Measurements from ENCODE around the gene LARP4.
"Not testable (repeated sequence)": the region's sequence is repeated elsewhere in the genome, so short reads cannot be mapped to it uniquely, and the experiment has no call there.

The LARP4 gene

DNA sequence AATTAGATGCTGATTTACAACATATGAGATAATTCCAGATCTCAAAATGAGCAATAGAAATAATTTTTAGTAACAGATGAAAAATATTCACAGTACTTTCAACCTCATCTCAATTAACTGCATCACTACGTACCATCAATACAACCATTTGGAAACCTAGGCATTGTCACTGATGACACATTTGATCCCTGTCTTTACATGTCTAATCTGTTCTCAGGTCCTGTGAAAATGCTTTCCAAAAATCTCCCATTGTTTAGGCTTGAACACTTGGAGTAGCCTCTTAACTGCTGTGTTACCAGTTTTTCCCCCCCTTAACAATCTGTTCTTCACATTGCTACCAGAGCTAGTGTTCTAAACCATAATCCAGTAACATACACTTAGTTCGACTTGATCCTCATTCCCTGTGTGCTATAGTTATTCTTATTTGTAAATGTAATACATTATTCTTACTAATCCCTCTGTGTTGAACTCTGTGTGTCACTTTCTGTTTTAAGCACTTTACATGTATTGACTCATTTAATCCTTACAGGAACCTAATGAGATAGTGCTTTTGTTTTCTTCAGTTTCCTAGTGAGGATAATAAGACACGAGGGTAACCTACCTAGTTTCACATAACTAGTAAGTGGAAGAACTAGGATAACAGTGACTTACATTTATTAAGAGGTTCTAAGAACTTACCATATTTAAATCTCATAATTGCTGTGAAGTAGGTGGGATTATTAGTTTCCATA is 41.7 kb downstream of the LARP4 start:
- Histone ChIP-seq H3K27me3 (ENCODE audit: control insufficient read depth, insufficient read depth, low read length) (no peaks in the 10 kb centered on the region), H3K4me3 (ENCODE audit: low read length) (no peak overlapping the region), H3K36me3 (ENCODE audit: insufficient read depth, low read length) (peaks cover 71% of the 10 kb centered on the region), H3K4me2 (ENCODE audit: low read length) (no peak overlapping the region), H3K9ac (ENCODE audit: low read depth, low read length) (no peak overlapping the region), H3K9me3 (replicated peaks; ENCODE audit: low read length) (no peaks in the 10 kb centered on the region), H3K4me1 (ENCODE audit: control insufficient read depth, insufficient read depth, low read length) (no peaks in the 10 kb centered on the region)

DNA sequence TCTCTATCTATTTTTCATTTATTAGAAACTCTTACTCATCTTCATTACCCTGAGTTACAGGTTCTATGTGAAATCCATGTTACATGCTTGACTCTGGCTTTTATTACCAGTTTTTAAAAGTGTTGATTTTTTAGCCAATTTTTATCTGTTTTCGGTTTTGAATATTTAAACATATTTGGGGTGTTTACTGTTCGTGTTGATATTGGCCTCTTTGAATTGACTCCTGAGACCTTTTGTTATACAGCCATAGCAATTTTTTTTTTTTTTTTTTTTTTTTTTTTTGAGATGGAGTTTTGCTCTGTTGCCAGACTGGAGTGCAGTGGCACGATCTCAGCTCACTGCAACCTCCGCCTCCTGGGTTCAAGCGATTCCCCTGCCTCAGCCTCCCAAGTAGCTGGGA is 49.0 kb downstream of the LARP4 start:
- H3K9ac ChIP-seq (ENCODE audit: low read depth, low read length): not testable (repeated sequence)

DNA sequence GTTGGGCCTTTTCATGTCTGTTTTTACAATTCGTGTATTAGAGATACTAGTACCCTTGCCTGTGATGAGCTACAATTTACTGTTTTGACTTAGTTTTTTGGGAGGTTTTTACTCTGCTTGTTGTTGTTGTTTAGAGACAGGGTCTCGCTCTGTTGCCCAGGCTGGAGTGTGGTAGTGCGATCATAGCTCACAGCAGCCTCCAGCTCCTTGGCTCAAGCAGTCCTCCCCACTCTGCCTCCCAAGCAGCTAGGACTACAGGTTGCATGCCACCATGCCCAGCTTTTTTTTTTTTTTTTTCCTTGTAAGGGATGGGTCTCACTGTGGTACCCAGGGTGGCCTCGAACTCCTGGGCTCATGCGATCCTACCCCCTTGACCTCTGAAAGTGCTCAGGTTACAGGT is 52.1 kb downstream of the LARP4 start:
- H3K27me3 ChIP-seq (ENCODE audit: control insufficient read depth, insufficient read depth, low read length): no peaks in the 10 kb centered on the region
- H3K4me3 ChIP-seq (ENCODE audit: low read length): no peak overlapping the region
- no peaks in the 10 kb centered on the region for H3K9me3 ChIP-seq (replicated peaks; ENCODE audit: low read length)
- H3K9ac ChIP-seq (ENCODE audit: low read depth, low read length): no peak overlapping the region
- H3K4me1 ChIP-seq (ENCODE audit: control insufficient read depth, insufficient read depth, low read length): peaks cover 12% of the 10 kb centered on the region
- H3K4me2 ChIP-seq (ENCODE audit: low read length): no peak overlapping the region
- H3K36me3 ChIP-seq (ENCODE audit: insufficient read depth, low read length): peaks cover 52% of the 10 kb centered on the region

More for the DNA sequence above, 49.0 kb downstream of the LARP4 start:
- not testable (repeated sequence) for H3K4me1 ChIP-seq (ENCODE audit: control insufficient read depth, insufficient read depth, low read length); H3K9me3 ChIP-seq (replicated peaks; ENCODE audit: low read length); H3K4me2 ChIP-seq (ENCODE audit: low read length); H3K27me3 ChIP-seq (ENCODE audit: control insufficient read depth, insufficient read depth, low read length); H3K4me3 ChIP-seq (ENCODE audit: low read length)
- peaks cover 57% of the 10 kb centered on the region for H3K36me3 ChIP-seq (ENCODE audit: insufficient read depth, low read length)

DNA sequence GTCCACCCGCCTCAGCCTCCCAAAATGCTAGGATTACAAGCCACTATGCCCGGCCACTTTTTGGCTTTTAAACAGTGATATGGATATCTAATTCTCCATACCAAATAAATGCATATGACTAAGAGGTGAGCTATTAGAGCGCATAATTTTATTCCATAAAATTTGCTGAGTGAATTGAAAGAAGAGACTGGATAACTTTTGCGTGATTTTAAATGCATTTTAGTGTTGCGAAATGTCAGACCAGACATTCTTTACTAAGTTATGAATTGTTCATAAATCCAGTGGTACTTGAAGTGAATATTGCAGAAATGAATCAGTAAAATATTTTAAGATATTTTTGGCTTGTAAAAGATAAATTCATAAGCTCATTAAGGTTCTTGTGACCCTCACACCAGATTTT is 53.2 kb downstream of the LARP4 start:
- Histone ChIP-seq H3K36me3 (ENCODE audit: insufficient read depth, low read length) (peaks cover 50% of the 10 kb centered on the region), H3K4me2 (ENCODE audit: low read length) (no peak overlapping the region), H3K9ac (ENCODE audit: low read depth, low read length) (no peak overlapping the region), H3K4me3 (ENCODE audit: low read length) (no peak overlapping the region), H3K27me3 (ENCODE audit: control insufficient read depth, insufficient read depth, low read length) (no peaks in the 10 kb centered on the region), H3K9me3 (replicated peaks; ENCODE audit: low read length) (no peaks in the 10 kb centered on the region), H3K4me1 (ENCODE audit: control insufficient read depth, insufficient read depth, low read length) (peaks cover 12% of the 10 kb centered on the region)

DNA sequence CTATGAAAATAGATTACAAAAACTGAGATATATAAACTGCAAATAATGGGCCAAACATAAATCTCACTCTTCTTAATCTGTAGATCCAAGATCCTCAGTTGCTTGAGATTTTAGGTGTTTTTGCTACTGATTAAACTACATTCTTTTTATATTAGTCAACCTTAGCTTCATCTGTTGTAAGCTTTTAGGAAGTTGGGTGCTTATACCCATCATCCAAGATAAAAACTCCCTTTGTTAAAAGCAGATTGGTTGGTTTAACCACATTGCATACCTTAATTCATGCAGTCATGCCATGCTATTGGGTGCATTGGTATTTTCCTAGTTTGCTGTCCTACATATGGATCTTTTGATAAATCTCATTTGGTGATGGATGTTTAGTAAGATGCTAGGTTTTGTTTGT is 57.9 kb downstream of the LARP4 start:
- H3K36me3 ChIP-seq (ENCODE audit: insufficient read depth, low read length): peaks cover 47% of the 10 kb centered on the region
- no peak overlapping the region for H3K4me2 ChIP-seq (ENCODE audit: low read length)
- H3K4me1 ChIP-seq (ENCODE audit: control insufficient read depth, insufficient read depth, low read length): peaks cover 12% of the 10 kb centered on the region
- no peaks in the 10 kb centered on the region for H3K27me3 ChIP-seq (ENCODE audit: control insufficient read depth, insufficient read depth, low read length)
- H3K4me3 ChIP-seq (ENCODE audit: low read length): no peak overlapping the region
- H3K9me3 ChIP-seq (replicated peaks; ENCODE audit: low read length): no peaks in the 10 kb centered on the region
- no peak overlapping the region for H3K9ac ChIP-seq (ENCODE audit: low read depth, low read length)

DNA sequence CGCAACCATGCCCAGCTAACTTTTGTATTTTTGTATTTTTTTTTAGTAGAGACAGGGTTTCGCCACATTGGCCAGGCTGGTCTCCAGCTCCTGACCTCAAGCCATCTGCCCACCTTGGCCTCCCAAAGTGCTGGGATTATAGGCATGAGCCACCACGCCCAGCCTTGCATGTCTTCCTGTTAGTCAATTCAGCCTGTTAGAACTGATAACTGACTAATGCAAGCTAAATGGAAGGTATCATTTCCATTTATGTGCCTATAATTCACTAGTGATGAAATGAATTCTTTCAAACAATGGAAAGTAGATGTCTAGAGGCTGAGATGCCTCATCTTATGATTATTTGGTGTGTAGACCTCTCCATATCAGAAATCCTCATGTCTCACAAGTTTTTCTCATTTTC is 66.8 kb downstream of the LARP4 start:
- peaks cover 71% of the 10 kb centered on the region for H3K36me3 ChIP-seq (ENCODE audit: insufficient read depth, low read length)
- H3K9ac ChIP-seq (ENCODE audit: low read depth, low read length): no peak overlapping the region
- H3K9me3 ChIP-seq (replicated peaks; ENCODE audit: low read length): peaks cover 2% of the 10 kb centered on the region
- no peak overlapping the region for H3K4me2 ChIP-seq (ENCODE audit: low read length)
- no peak overlapping the region for H3K4me3 ChIP-seq (ENCODE audit: low read length)
- H3K4me1 ChIP-seq (ENCODE audit: control insufficient read depth, insufficient read depth, low read length): no peaks in the 10 kb centered on the region
- no peaks in the 10 kb centered on the region for H3K27me3 ChIP-seq (ENCODE audit: control insufficient read depth, insufficient read depth, low read length)

DNA sequence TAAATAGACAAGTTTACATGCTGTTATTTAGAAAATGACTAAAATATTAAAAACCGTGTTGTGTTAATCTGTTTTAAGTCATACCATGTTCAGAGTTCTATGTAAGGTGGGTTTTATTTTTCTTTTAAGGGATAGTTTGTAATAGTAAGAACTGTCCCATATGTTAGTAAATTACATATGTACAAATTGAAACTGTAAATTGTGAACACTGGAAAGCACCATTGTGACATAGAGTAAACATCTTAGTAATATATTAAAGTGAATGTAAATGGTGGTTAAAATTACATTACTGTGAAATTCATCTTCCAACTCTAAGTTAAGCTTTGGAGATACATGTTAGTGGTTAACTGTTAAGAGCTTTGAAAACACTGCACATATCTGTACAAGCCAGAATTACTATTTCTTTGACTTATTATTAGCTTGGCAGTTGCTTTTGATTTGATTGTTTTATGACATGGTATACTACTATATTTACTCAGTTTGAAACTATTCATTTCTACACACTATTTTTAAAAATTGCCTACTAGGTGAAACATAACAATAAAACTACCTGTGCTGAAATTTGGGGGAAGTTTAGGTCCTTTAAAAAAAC is 76.7 kb downstream of the LARP4 start:
- Histone ChIP-seq H3K4me2 (ENCODE audit: low read length) (no peak overlapping the region), H3K27me3 (ENCODE audit: control insufficient read depth, insufficient read depth, low read length) (no peaks in the 10 kb centered on the region), H3K4me3 (ENCODE audit: low read length) (no peak overlapping the region), H3K9ac (ENCODE audit: low read depth, low read length) (no peak overlapping the region), H3K36me3 (ENCODE audit: insufficient read depth, low read length) (peaks cover 39% of the 10 kb centered on the region), H3K4me1 (ENCODE audit: control insufficient read depth, insufficient read depth, low read length) (no peaks in the 10 kb centered on the region), H3K9me3 (replicated peaks; ENCODE audit: low read length) (no peaks in the 10 kb centered on the region)

DNA sequence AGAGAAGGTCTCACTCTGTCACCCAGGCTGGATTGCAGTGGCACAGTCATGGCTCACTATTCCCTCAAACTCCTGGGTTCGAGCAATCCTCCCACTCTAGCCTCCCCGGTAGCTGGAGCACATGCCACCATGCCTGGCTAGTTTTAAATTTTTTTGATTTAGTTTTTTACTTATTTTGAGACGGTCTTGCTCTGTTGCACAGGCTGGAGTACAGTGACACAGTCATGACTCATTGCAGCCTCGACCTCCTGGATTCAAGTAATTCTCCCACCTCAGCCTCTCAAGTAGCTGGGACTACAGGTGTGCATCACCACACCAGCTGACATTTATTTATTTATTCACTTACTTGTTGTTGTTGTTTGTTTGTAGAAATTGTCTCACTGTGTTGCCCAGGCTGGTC is 81.9 kb downstream of the LARP4 start:
- Histone ChIP-seq H3K4me1 (ENCODE audit: control insufficient read depth, insufficient read depth, low read length) (no peaks in the 10 kb centered on the region), H3K4me3 (ENCODE audit: low read length) (no peak overlapping the region), H3K36me3 (ENCODE audit: insufficient read depth, low read length) (peaks cover 3% of the 10 kb centered on the region), H3K9me3 (replicated peaks; ENCODE audit: low read length) (no peaks in the 10 kb centered on the region), H3K4me2 (ENCODE audit: low read length) (no peak overlapping the region), H3K27me3 (ENCODE audit: control insufficient read depth, insufficient read depth, low read length) (no peaks in the 10 kb centered on the region), H3K9ac (ENCODE audit: low read depth, low read length) (no peak overlapping the region)

DNA sequence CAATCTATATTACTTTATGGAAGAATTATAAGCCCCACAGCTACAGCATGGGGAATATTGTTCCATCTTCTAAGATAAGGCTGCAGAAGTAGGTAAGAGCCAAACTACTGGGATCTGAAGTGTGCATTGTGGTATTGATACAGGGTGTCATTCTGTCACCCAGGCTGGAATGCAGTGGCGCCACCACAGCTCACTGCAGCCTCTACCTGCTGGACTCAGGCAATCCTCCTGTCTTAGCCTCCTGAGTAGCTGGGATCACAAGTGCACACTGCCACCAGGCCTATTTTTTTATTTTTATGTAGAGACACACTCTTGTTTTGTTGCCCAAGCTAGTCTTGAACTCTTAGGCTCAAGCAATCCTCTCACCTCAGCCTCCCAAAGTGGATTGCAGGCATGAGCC is 82.8 kb downstream of the LARP4 start:
- no peak overlapping the region for H3K4me3 ChIP-seq (ENCODE audit: low read length)

DNA sequence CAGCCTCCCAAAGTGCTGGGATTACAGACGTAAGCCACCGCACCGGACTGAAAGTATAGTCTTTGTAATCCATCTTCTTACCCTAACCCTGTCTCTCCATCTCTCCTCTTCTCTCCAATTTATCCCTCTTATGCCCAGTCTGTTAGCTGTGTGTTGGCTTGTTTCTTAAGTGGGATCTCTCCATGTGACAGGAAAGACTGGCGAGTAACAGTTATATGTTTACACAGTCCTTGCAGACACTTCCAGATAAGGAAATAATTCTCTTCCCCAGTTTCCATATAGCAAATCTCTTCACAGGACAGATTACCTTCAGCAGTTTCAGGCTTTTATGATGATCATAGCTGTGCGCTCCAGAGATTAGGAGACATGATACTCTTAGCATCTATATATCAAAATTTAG is 88.1 kb downstream of the LARP4 start:
- Histone ChIP-seq H3K9ac (ENCODE audit: low read depth, low read length) (no peak overlapping the region), H3K4me1 (ENCODE audit: control insufficient read depth, insufficient read depth, low read length) (no peaks in the 10 kb centered on the region), H3K36me3 (ENCODE audit: insufficient read depth, low read length) (no peaks in the 10 kb centered on the region), H3K4me2 (ENCODE audit: low read length) (no peak overlapping the region), H3K9me3 (replicated peaks; ENCODE audit: low read length) (no peaks in the 10 kb centered on the region), H3K4me3 (ENCODE audit: low read length) (no peak overlapping the region), H3K27me3 (ENCODE audit: control insufficient read depth, insufficient read depth, low read length) (no peaks in the 10 kb centered on the region)

More for the DNA sequence above, 82.8 kb downstream of the LARP4 start:
- no peak overlapping the region for H3K9ac ChIP-seq (ENCODE audit: low read depth, low read length)
- H3K27me3 ChIP-seq (ENCODE audit: control insufficient read depth, insufficient read depth, low read length): no peaks in the 10 kb centered on the region
- no peaks in the 10 kb centered on the region for H3K4me1 ChIP-seq (ENCODE audit: control insufficient read depth, insufficient read depth, low read length)
- H3K9me3 ChIP-seq (replicated peaks; ENCODE audit: low read length): no peaks in the 10 kb centered on the region
- no peaks in the 10 kb centered on the region for H3K36me3 ChIP-seq (ENCODE audit: insufficient read depth, low read length)
- no peak overlapping the region for H3K4me2 ChIP-seq (ENCODE audit: low read length)

DNA sequence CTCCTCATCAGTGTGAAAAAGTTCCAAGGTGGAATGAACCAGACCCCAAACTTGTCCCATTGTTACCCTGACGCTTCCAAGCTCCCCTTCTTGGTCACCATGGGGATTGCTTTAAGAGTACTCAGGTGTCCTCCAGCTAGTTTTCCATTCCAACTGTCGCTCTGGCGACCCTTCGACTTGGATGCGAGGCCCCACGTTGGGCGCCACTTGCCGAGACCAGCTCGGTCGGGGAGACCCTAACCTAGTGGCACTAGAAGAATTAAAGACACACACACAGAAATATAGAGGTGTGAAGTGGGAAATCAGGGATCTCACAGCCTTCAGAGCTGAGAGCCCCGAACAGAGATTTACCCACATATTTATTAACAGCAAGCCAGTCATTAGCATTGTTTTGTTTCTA is 97.4 kb downstream of the LARP4 start:
- not testable (repeated sequence) for H3K4me3 ChIP-seq (ENCODE audit: low read length); H3K36me3 ChIP-seq (ENCODE audit: insufficient read depth, low read length); H3K9me3 ChIP-seq (replicated peaks; ENCODE audit: low read length); H3K4me1 ChIP-seq (ENCODE audit: control insufficient read depth, insufficient read depth, low read length); H3K27me3 ChIP-seq (ENCODE audit: control insufficient read depth, insufficient read depth, low read length); H3K9ac ChIP-seq (ENCODE audit: low read depth, low read length); H3K4me2 ChIP-seq (ENCODE audit: low read length)

Measured in skeletal muscle satellite cell (primary cell).